GM18502 (cell line): ENCODE measurements around the gene COPB1.

Experiments
- ATAC-seq: cut with Tn5 transposase; IDR thresholded peaks from one replicate; pipeline ENCODE4 v1.9.1; 2021; ENCODE audit warnings: mild to moderate bottlenecking; ENCODE audit not compliant: unreplicated experiment, poor library complexity

COPB1 gene

GRCh38 chr11:14435717-14436512, 63.7 kb downstream of the COPB1 start:
- ATAC-seq = no peak

DNA sequence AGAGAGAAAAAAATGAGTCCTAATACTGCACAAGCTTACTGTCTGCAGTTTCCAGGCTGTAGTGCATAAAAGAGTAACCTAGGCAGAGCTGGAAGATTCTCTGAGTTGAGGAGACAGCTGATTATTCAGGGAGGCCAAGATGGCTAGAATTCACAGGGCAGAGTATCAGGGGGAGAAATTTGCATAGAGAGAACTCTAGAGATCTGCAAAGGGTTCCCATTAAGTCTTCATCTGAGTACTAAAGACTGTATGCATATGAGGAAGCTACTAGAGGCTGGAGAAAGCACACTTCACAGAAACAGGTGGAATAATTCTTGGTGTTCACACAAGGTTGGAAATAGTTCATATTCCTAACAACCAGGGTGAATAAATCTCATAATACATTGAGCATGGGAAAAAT, 74.0 kb downstream of the COPB1 start:
- peak; percentile 73 for ATAC-seq

GRCh38 chr11:14424096-14424495, 75.5 kb downstream of the COPB1 start:
- ATAC-seq = no peak

DNA sequence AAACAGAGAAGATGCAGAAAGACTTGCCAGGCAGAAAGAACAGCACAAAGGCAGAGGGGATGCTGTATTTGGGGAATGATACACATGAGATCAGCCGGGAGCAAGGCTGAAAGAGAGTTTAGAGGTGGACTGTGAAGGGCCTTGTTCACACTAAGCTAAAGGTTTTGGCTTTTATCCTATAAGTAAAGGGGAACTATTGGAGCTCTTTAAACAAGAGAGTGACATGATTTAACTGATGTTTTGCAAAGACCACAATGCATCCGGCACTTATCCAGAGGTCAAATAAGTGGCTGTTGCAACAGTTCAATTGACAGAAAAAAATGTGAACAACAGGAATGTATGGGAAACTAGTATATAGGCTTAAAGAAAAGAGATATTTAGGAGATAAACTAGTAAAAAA, 76.0 kb downstream of the COPB1 start:
- no peak for ATAC-seq

GRCh38 chr11:14422814-14423182, 76.8 kb downstream of the COPB1 start:
- no peak for ATAC-seq

GRCh38 chr11:14422052-14422813, 77.4 kb downstream of the COPB1 start:
- ATAC-seq = no peak

GRCh38 chr11:14420223-14420622, 79.4 kb downstream of the COPB1 start:
- ATAC-seq = no peak

DNA sequence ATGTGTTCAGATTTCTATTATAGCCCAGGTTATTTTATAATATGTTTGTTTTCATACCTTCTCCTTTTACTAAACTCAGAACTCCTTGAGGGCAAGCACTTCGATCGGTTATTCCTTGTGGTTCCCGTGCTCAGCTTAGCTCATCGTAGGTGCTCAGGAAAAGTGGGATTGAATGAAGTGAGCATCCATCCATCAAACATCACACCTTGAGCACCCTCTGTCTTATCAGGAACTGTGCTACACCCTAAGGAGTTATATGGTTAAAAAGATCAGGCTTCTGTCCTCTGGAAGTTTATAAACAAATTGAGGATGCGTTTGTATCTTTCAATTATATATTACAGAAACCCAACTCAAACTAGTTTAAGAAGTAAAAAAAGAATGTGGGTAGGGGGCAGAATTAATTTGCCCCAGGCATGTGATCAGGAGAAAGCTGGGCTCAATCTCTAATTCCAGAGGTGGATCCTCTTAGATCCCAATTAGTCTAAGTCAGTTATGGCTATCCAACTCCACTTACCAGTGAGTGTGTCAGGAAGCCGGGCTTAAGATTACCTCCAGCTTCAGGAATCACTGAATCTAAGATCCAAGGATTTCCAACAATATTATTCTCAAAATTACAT, 80.7 kb downstream of the COPB1 start:
- ATAC-seq = no peak

- no peak for ATAC-seq
Observed at GRCh38 chr11:14417617-14418374, 81.8 kb downstream of the COPB1 start.

GRCh38 chr11:14417186-14417585, 82.4 kb downstream of the COPB1 start:
- ATAC-seq = no peak

- peak; percentile 83 for ATAC-seq
Observed at GRCh38 chr11:14414470-14415461, 84.8 kb downstream of the COPB1 start.

DNA sequence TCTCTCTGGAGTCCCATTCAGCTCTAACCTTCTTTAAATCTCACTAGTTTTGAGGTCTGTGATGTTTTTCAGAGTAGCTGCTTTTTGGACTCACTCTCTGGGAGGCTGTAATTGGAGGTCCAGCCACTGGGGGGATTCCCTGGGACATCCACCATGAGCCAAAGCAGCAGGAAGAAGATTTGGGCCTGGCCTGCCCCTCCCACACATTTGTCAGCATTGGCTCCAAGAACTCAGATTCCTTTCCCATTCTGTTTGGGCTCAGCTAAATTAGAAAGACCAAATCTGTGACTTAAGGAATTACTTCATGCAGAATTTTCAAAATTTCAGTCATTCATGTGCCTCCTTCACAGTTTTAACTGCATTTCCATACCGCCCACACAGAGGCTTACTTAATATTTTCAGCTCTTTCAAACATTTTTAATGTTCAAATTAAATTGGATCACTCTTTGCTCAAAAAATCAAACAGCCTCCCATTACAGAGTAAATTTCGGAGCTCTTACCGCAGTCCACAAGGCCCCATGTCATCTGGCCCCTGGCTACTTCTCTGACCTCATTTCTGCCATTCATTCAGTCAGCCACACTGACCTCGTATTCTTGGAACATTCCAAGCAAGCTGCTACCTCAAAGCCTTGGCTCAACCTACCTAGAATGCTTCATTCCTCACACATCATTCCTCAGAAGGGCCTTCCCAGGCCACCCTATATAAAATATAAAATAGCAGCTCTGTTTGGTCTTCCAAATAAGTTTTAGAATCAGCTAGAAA, 86.1 kb downstream of the COPB1 start:
- no peak for ATAC-seq

DNA sequence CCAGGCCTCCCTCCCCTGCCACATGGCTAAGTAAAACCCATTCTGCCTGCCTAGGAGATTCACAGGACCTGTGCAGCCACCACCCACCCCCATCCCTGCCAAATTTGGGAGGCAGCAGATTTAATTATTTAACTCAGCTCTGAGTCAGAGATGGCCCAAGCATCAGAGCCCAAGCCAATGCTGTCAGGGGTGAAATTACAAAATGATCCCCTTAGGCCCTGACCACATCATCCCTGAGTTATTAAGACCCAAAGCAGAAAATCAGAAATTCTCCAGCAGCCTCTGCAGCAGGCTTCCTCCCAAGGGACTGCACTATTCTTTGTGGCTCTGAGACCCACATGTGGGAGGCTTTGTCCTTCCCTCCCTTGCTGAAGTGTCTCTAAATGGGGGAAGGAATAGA, 87.8 kb downstream of the COPB1 start:
- ATAC-seq = no peak

DNA sequence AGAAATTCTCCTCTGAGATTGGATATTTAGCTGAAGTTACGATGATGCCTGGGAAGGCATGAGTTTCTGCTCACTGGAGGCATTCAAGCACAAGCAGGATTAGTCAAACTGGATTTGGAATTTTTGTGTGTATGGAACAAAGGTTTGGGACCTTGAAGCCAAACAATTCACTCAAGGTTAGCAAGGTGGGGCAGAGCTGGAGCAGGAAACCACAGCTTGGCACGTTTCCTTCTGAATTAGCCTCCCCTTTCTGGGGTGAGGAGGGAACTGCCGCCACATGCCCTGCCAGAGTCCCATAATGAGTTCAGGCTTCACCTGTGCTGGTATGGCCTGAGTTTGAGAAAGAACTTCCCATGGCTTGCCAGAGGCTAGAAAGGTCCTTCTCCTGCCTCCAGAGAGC, 89.7 kb downstream of the COPB1 start:
- no peak for ATAC-seq

- ATAC-seq = no peak
Observed at GRCh38 chr11:14408612-14409011, 91.0 kb downstream of the COPB1 start.
